Omental fat pad (tissue), 4 donors: Measurements from ENCODE around the gene NR1I2. TPM values are rescaled to one million over a fixed set of nuclear protein-coding genes. Genes with fewer than 3 reads are reported as not detected.

Experiments
- ATAC-seq: fragments of 150-250 bp; one replicate; pipeline ENCODE4 v1.9.1; 2016; ENCODE audit warnings: mild to moderate bottlenecking, moderate library complexity; ENCODE audit not compliant: low FRiP score
- DNase-seq: peaks from one replicate; pipeline ENCODE4 v3.0.0-alpha.2; 2019; ENCODE audit warnings: low spot score
- CTCF ChIP-seq, 3 donors: fragments of 450-650 bp; IDR thresholded peaks; one replicate each; pipeline ENCODE4 v1.5.1; 2016 to 2017; ENCODE audit warnings: antibody characterized with exemption in 3 of 3, mild to moderate bottlenecking in 3 of 3, moderate library complexity in 2 of 3
- total RNA-seq, 4 donors: library from RNA; depleted of rRNA; stranded (reverse); fragments of >200 nt; gene quantifications; one replicate each; pipeline ENCODE4 v1.1.0, GENCODE V29; 2016

Gene NR1I2
- total RNA-seq, 4 donors from 2014 or later = 0.38 TPM; not detected in 3

- TF ChIP-seq CTCF (IDR thresholded peaks at IDR 0.05) = no peak
- DNase-seq = no peak
- no peak for ATAC-seq
Measured at GRCh38 chr3:119817071-119817470, 35.2 kb downstream of the NR1I2 start.

GRCh38 chr3:119817583-119818363, 35.9 kb downstream of the NR1I2 start:
- no peak for ATAC-seq
- no peak for TF ChIP-seq CTCF (IDR thresholded peaks at IDR 0.05)
- no peak for DNase-seq

- DNase-seq (no peak), ATAC-seq (no peak)
- TF ChIP-seq CTCF (IDR thresholded peaks at IDR 0.05) = no peak
Measured at GRCh38 chr3:119818937-119819336, 37.0 kb downstream of the NR1I2 start.

GRCh38 chr3:119819806-119820205, 37.9 kb downstream of the NR1I2 start:
- no peak for DNase-seq
- no peak for ATAC-seq
- no peak for TF ChIP-seq CTCF (IDR thresholded peaks at IDR 0.05)

GRCh38 chr3:119825820-119826219, 43.9 kb downstream of the NR1I2 start:
- TF ChIP-seq CTCF (IDR thresholded peaks at IDR 0.05) = no peak
- ATAC-seq = no peak
- no peak for DNase-seq

- no peak for TF ChIP-seq CTCF (IDR thresholded peaks at IDR 0.05)
- DNase-seq (no peak), ATAC-seq (no peak)
Measured at GRCh38 chr3:119826711-119827608, 45.1 kb downstream of the NR1I2 start.
